Measurements from ENCODE around the gene CTNNA1. TPM values are rescaled to one million over a fixed set of nuclear protein-coding genes. Genes with fewer than 3 reads are reported as not detected.

The CTNNA1 gene
- total RNA-seq, 4 donors from 2014 or later: 251 to 326 (median 274) TPM

GRCh38 chr5:138974227-138975063 is 221.2 kb downstream of the CTNNA1 start:
- TF ChIP-seq CTCF (IDR thresholded peaks at IDR 0.05): no peak
- ATAC-seq (ENCODE audit: low FRiP score): peak; percentile 77
- DNase-seq (ENCODE audit: low spot score): no peak

GRCh38 chr5:138975098-138975847 is 222.0 kb downstream of the CTNNA1 start:
- TF ChIP-seq CTCF (IDR thresholded peaks at IDR 0.05): no peak
- ATAC-seq (ENCODE audit: low FRiP score) (peak; percentile 65), DNase-seq (ENCODE audit: low spot score) (no peak)

- no peak for TF ChIP-seq CTCF (IDR thresholded peaks at IDR 0.05)
- DNase-seq (ENCODE audit: low spot score) (no peak), ATAC-seq (ENCODE audit: low FRiP score) (no peak)
These were observed 224.9 kb downstream of the CTNNA1 start for GRCh38 chr5:138978080-138978479.

GRCh38 chr5:138978581-138978980 is 225.4 kb downstream of the CTNNA1 start:
- ATAC-seq (ENCODE audit: low FRiP score) (no peak), DNase-seq (ENCODE audit: low spot score) (no peak)
- no peak for TF ChIP-seq CTCF (IDR thresholded peaks at IDR 0.05)

GRCh38 chr5:138979684-138980280 is 226.6 kb downstream of the CTNNA1 start:
- no peak for TF ChIP-seq CTCF (IDR thresholded peaks at IDR 0.05)
- ATAC-seq (ENCODE audit: low FRiP score) (no peak), DNase-seq (ENCODE audit: low spot score) (no peak)

GRCh38 chr5:138980441-138980840 is 227.2 kb downstream of the CTNNA1 start:
- DNase-seq (ENCODE audit: low spot score) (no peak), ATAC-seq (ENCODE audit: low FRiP score) (no peak)
- no peak for TF ChIP-seq CTCF (IDR thresholded peaks at IDR 0.05)
